Spleen (tissue), 11 donors: ENCODE data around the gene PAX2. TPM values are rescaled to one million over a fixed set of nuclear protein-coding genes. Genes with fewer than 3 reads are reported as not detected.

ENCODE experiments used
- DNase-seq: peaks from one replicate; pipeline ENCODE4 v3.0.0-alpha.2; 2020
- H3K27ac ChIP-seq, 8 donors: fragments of 200-600 bp; sonication (generic) in 7 of 8; 1 replicate in 4 of 8; 2 replicates in 4 of 8; pipeline versions ENCODE4 v1.5.0 to v1.8.0; 2016 to 2021; ENCODE audit warnings: inconsistent platforms in 4 of 8, mild to moderate bottlenecking in 4 of 8, moderate library complexity in 1 of 8
- H3K27me3 ChIP-seq, 7 donors: fragments of 200-600 bp; sonication (generic) in 6 of 7; replicated peaks in 1 of 7; 1 replicate in 4 of 7; 2 replicates in 3 of 7; pipeline versions ENCODE4 v1.5.0 to v1.8.0; 2016 to 2021; ENCODE audit warnings: inconsistent platforms in 3 of 7, mild to moderate bottlenecking in 1 of 7
- H3K36me3 ChIP-seq, 6 donors: fragments of 200-600 bp; sonication (generic) in 5 of 6; 1 replicate in 4 of 6; 2 replicates in 2 of 6; pipeline versions ENCODE4 v1.5.0 to v1.8.0; 2016 to 2021; ENCODE audit warnings: inconsistent platforms in 2 of 6
- H3K4me1 ChIP-seq, 6 donors: fragments of 200-600 bp; sonication (generic) in 5 of 6; 1 replicate in 3 of 6; 2 replicates in 3 of 6; pipeline versions ENCODE4 v1.5.0 to v1.8.0; 2016 to 2021; ENCODE audit warnings: inconsistent platforms in 3 of 6
- H3K4me3 ChIP-seq, 8 donors: fragments of 200-600 bp; sonication (generic) in 7 of 8; 1 replicate in 4 of 8; 2 replicates in 4 of 8; pipeline versions ENCODE4 v1.5.0 to v1.8.0; 2016 to 2021; ENCODE audit warnings: inconsistent platforms in 4 of 8, mild to moderate bottlenecking in 4 of 8, moderate library complexity in 2 of 8
- H3K9me3 ChIP-seq, 8 donors: fragments of 200-600 bp; sonication (generic) in 7 of 8; 1 replicate in 4 of 8; 2 replicates in 4 of 8; pipeline versions ENCODE4 v1.5.0 to v1.8.0; 2016 to 2021; ENCODE audit warnings: inconsistent platforms in 4 of 8
- POLR2A ChIP-seq, 3 donors: fragments of 450-650 bp; IDR thresholded peaks; one replicate each; pipeline ENCODE4 v1.5.1; 2017; ENCODE audit warnings: antibody characterized with exemption in 3 of 3, mild to moderate bottlenecking in 1 of 3
- POLR2AphosphoS5 ChIP-seq, 3 donors: sonication (generic); formaldehyde crosslinking; IDR thresholded peaks; one replicate each; pipeline ENCODE4 v1.5.1; 2017; ENCODE audit warnings: antibody characterized with exemption in 3 of 3
- WGBS, 5 donors: extraction: QIAGEN DNeasy Blood & Tissue Kit in 3 of 5; methylation state at CpG; one replicate each; pipeline versions ENCODE4 v1.1.5 to v1.1.7; 2013 to 2018; 5-methylcytosine and 5-hydroxymethylcytosine counted together
- intact Hi-C: fragments of 100-400 bp; cut with DNase I; formaldehyde crosslinking; loops from one replicate; pipeline ENCODE4 v1.15.0; 2023; ENCODE audit warnings: low total_unique reads
- polyA plus RNA-seq, 3 donors: library from polyadenylated mRNA; stranded (reverse); fragments of 200-250 nt; gene quantifications; one replicate each; pipeline ENCODE4 v1.2.1, GENCODE V29; 2013
- total RNA-seq, 7 donors: library from RNA; depleted of rRNA in 3 of 7; stranded (reverse); fragments of >200 nt in 3 of 7; fragmentation: NEBNext Ultra II Directional in 4 of 7; extraction: Animal tissue kit (Norgen Biotek cat#: 25700) in 4 of 7; gene quantifications; one replicate each; pipeline versions ENCODE4 v1.1.0 to v1.2.1, GENCODE V29; 2016 to 2021
- TF ChIP-seq, protein P1 (sequence below), 11 experiments: fragments of 200-600 bp in 7 of 11; fragments of 450-650 bp in 4 of 11; sonication (generic) in 4 of 11; IDR thresholded peaks in 8 of 11; conservative IDR thresholded peaks in 3 of 11; 1 replicate in 7 of 11; 2 replicates in 4 of 11; pipeline versions ENCODE4 v1.4.0 to v1.8.0; 2016 to 2021; ENCODE audit warnings: antibody characterized with exemption in 11 of 11, inconsistent platforms in 4 of 11, mild to moderate bottlenecking in 1 of 11
- donor health status: healthy with polysubstance abuse.
- donor health status: DM: no; HTN: no; CAD: no; lungs with moderate emphysema.
- donor health status: DM: no; HTN: no; CAD: no.
- donor health status: Bipolar disorder and iron deficiency.
- donor health status: healthy.
- donor health status: DM: no; HTN: no; CAD: no.
- donor health status: DM: yes; HTN: yes; CAD: no.

The PAX2 gene
- total and polyA plus RNA-seq, 10 donors: not detected

DNA sequence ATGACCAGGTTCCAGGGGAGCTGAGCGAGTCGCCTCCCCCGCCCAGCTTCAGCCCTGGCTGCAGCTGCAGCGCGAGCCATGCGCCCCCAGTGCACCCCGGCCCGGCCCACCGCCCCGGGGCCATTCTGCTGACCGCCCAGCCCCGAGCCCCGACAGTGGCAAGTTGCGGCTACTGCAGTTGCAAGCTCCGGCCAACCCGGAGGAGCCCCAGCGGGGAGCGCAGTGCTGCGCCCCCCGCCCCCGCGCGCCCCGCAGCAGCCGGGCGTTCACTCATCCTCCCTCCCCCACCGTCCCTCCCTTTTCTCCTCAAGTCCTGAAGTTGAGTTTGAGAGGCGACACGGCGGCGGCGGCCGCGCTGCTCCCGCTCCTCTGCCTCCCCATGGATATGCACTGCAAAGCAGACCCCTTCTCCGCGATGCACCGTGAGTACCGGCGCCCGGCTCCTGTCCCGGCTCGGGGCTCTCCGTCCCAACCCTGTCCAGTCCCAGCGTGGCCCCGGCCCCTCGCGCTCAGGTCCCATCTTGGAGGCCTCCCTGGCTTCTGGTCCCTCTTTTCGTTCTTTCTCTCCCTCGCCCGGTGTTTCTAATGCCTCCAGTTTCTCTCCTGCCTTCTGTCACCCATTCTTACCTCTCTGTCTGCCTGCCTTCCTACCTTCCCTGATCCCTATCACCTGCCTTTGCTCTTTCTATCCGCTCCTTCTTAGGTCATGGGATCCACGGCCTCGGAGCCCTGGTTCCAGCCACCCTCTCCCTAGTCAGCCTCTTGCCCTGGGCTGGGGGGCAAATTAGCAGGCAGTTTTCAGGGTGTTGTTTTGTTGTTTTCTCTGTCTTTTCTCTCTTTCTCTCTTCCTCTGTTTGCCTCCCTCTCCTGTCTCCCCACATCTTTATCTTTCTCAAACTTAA is 751 bp downstream of the PAX2 start:
- TF ChIP-seq POLR2AphosphoS5 (IDR thresholded peaks at IDR 0.05): no peak
- TF ChIP-seq POLR2A (IDR thresholded peaks at IDR 0.05): no peak
- TF ChIP-seq, protein P1, sequence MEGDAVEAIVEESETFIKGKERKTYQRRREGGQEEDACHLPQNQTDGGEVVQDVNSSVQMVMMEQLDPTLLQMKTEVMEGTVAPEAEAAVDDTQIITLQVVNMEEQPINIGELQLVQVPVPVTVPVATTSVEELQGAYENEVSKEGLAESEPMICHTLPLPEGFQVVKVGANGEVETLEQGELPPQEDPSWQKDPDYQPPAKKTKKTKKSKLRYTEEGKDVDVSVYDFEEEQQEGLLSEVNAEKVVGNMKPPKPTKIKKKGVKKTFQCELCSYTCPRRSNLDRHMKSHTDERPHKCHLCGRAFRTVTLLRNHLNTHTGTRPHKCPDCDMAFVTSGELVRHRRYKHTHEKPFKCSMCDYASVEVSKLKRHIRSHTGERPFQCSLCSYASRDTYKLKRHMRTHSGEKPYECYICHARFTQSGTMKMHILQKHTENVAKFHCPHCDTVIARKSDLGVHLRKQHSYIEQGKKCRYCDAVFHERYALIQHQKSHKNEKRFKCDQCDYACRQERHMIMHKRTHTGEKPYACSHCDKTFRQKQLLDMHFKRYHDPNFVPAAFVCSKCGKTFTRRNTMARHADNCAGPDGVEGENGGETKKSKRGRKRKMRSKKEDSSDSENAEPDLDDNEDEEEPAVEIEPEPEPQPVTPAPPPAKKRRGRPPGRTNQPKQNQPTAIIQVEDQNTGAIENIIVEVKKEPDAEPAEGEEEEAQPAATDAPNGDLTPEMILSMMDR (IDR thresholded peaks at IDR 0.05 in 8 of 11, conservative IDR thresholded peaks at IDR 0.05 in 3 of 11): no peak
- no peak overlapping the region for H3K27ac ChIP-seq
- H3K27me3 ChIP-seq: peaks cover 13 to 100% (median 99%) of the 10 kb centered on the region in 7 donors
- DNase-seq: no peak
- H3K4me1 ChIP-seq: peaks cover 25 to 92% (median 74%) of the 10 kb centered on the region in 6 donors
- no peaks in the 10 kb centered on the region for H3K36me3 ChIP-seq
- no peaks in the 10 kb centered on the region for H3K9me3 ChIP-seq
- WGBS, 5 donors: 3 to 4% (median 4%) methylated on average over 28 to 54 of the region's 54 CpGs
- intact Hi-C loops: no loop called here
- H3K4me3 ChIP-seq: peak overlapping the region in 6 of 8 donors; percentile 13 to 61 (median 26)

- intact Hi-C loops: no loop called here
- TF ChIP-seq, protein P1 (IDR thresholded peaks at IDR 0.05 in 8 of 11, conservative IDR thresholded peaks at IDR 0.05 in 3 of 11): no peak
- TF ChIP-seq POLR2AphosphoS5 (IDR thresholded peaks at IDR 0.05) (no peak), POLR2A (IDR thresholded peaks at IDR 0.05) (no peak)
- peaks cover 13 to 100% (median 99%) of the 10 kb centered on the region in 7 donors for H3K27me3 ChIP-seq
- no peaks in the 10 kb centered on the region for H3K9me3 ChIP-seq
- no peak for DNase-seq
- no peak overlapping the region for H3K4me3 ChIP-seq
- 4 to 7% (median 6%) methylated on average over 9 of the region's 9 CpGs for whole genome bisulfite sequencing, 5 donors
- H3K36me3 ChIP-seq: no peaks in the 10 kb centered on the region
- no peak overlapping the region for H3K27ac ChIP-seq
- peaks cover 25 to 84% (median 67%) of the 10 kb centered on the region in 6 donors for H3K4me1 ChIP-seq
Measured at GRCh38 chr10:100746784-100747455, 1.5 kb downstream of the PAX2 start.

DNA sequence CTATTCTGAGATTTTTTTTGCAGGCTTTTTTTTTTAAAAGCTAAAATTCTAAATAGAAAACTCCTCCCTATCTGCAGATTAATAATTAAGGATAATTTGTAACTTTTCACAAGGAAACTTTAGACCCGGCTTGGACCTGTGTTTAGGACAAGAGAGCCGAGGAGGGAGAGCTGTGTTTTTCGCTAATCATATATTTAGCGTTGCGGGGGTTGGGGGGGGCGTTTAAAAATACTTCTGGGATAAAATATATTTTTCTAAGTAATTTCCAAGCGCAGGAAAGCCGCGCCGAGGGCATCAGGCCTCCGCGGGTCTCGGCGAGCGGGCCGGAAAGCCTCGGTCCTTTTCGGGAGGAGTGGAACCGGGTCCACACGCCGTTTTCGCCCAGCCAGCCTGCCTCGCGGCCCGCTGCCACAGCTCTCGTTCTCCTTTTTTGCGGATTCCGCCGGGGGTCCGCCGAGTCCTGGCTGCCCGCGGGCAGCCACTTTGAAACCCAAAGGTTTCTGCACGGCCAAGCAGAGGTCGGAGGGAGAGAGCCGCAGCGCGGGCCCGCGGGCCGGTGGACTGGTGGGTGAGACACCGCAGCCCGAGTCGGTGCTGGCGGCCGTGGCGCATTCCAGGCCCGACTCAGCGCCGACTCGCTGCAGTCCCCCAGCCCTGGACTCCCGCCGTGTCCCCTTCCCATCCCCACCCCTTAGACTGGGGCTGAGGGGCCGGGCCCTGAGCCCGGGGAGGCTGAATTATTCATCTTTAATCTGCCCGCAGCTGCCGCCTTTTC is 2.3 kb downstream of the PAX2 start:
- H3K36me3 ChIP-seq: no peaks in the 10 kb centered on the region
- H3K27ac ChIP-seq: no peak overlapping the region
- H3K4me1 ChIP-seq: peaks cover 25 to 77% (median 61%) of the 10 kb centered on the region in 6 donors
- peaks cover 13 to 100% (median 99%) of the 10 kb centered on the region in 7 donors for H3K27me3 ChIP-seq
- intact Hi-C loops: no loop called here
- WGBS, 5 donors: 3 to 5% (median 4%) methylated on average over 50 to 57 of the region's 57 CpGs
- DNase-seq: no peak
- TF ChIP-seq POLR2AphosphoS5 (IDR thresholded peaks at IDR 0.05) (no peak), POLR2A (IDR thresholded peaks at IDR 0.05) (no peak)
- TF ChIP-seq, protein P1 (IDR thresholded peaks at IDR 0.05 in 8 of 11, conservative IDR thresholded peaks at IDR 0.05 in 3 of 11): no peak
- no peaks in the 10 kb centered on the region for H3K9me3 ChIP-seq
- H3K4me3 ChIP-seq: peak overlapping the region in 4 of 8 donors; percentile 6 to 51 (median 25)
